H1 (cell line): Measurements from ENCODE around the gene PRMT2. TPM values are rescaled to one million over a fixed set of nuclear protein-coding genes. Genes with fewer than 3 reads are reported as not detected.
"Not testable (repeated sequence)": the region's sequence is repeated elsewhere in the genome, so short reads cannot be mapped to it uniquely, and the experiment has no call there.

Source experiments
- CTCF ChIA-PET: fragments of 300-600 bp; sonication (Branson Sonifier 250); formaldehyde crosslinking; loops from one replicate; lab custom pipeline; 2021; ENCODE audit not compliant: partially characterized antibody; lab: Charles Lee
- POLR2A ChIA-PET: fragments of 300-600 bp; sonication (Branson Sonifier 250); formaldehyde crosslinking; loops from one replicate; lab custom pipeline; 2021; ENCODE audit warnings: inconsistent platforms; ENCODE audit not compliant: partially characterized antibody; lab: Charles Lee
- DNase-seq, 2 experiments: peaks; one replicate each; pipeline versions ENCODE4 v3.0.0 to v3.0.0-alpha.2; 2010 to 2022; ENCODE audit warnings: low spot score in 2 of 2, low read depth in 1 of 2, mixed read lengths in 1 of 2
- FAIRE-seq: peaks from 2 replicates; lab custom pipeline; 2011; peaks lifted over from hg19 to GRCh38; lab: Jason Lieb, UNC
- H2AFZ ChIP-seq: 2 replicates; pipeline ENCODE4 v1.8.1; 2012; ENCODE audit warnings: low read length, inconsistent platforms
- H2AK5ac ChIP-seq: 2 replicates; pipeline ENCODE4 v1.6.1; 2013; ENCODE audit warnings: low read depth, low read length
- H2BK120ac ChIP-seq: replicated peaks from 2 replicates; pipeline ENCODE3; 2013; ENCODE audit warnings: low read depth, low read length, inconsistent platforms
- H2BK12ac ChIP-seq: 2 replicates; pipeline ENCODE4 v1.6.1; 2013; ENCODE audit warnings: low read depth, low read length
- H2BK15ac ChIP-seq: 2 replicates; pipeline ENCODE4 v1.6.1; 2013; ENCODE audit warnings: low read length
- H2BK20ac ChIP-seq: 2 replicates; pipeline ENCODE4 v1.6.1; 2013; ENCODE audit warnings: low read length
- H2BK5ac ChIP-seq: 2 replicates; pipeline ENCODE4 v1.6.1; 2013; ENCODE audit warnings: low read depth, low read length
- H3K14ac ChIP-seq: 2 replicates; pipeline ENCODE4 v1.6.1; 2013; ENCODE audit warnings: inconsistent platforms; ENCODE audit not compliant: insufficient read length
- H3K18ac ChIP-seq: 2 replicates; pipeline ENCODE4 v1.6.1; 2013; ENCODE audit warnings: low read length; ENCODE audit errors: extremely low read depth
- H3K23ac ChIP-seq: 2 replicates; pipeline ENCODE4 v1.6.1; 2013; ENCODE audit warnings: inconsistent platforms; ENCODE audit not compliant: insufficient read length
- H3K23me2 ChIP-seq: 2 replicates; pipeline ENCODE4 v1.6.1; 2013; ENCODE audit warnings: low read depth, low read length
- H3K27ac ChIP-seq: 2 replicates; pipeline ENCODE4 v1.6.1; 2011; ENCODE audit warnings: low read depth, low read length, inconsistent platforms
- H3K27me3 ChIP-seq, 4 experiments: replicated peaks in 1 of 4; 1 replicate in 1 of 4; 2 replicates in 3 of 4; pipeline versions ENCODE4 v1.6.1 to v1.8.1; 2011 to 2013; ENCODE audit warnings: low read length in 3 of 4, mild to moderate bottlenecking in 3 of 4, inconsistent platforms in 2 of 4, mixed read lengths in 2 of 4, moderate library complexity in 1 of 4; ENCODE audit not compliant: control insufficient read depth in 3 of 4, insufficient read depth in 3 of 4; ENCODE audit errors: extremely low read depth in 1 of 4
- H3K36me3 ChIP-seq, 4 experiments: 2 replicates each; pipeline versions ENCODE4 v1.6.1 to v1.8.1; 2011 to 2013; ENCODE audit warnings: mild to moderate bottlenecking in 4 of 4, low read length in 3 of 4, moderate library complexity in 2 of 4, control low read depth in 1 of 4, inconsistent platforms in 1 of 4; ENCODE audit not compliant: insufficient read depth in 4 of 4, control insufficient read depth in 2 of 4
- H3K4ac ChIP-seq: replicated peaks from 2 replicates; pipeline ENCODE3; 2013; ENCODE audit warnings: low read length, low read depth, mixed read lengths, inconsistent platforms; ENCODE audit not compliant: insufficient read length
- H3K4me1 ChIP-seq, 4 experiments: replicated peaks in 1 of 4; 1 replicate in 1 of 4; 2 replicates in 3 of 4; pipeline versions ENCODE4 v1.6.1 to v1.8.1; 2011 to 2013; ENCODE audit warnings: low read length in 3 of 4, inconsistent platforms in 2 of 4, mixed read lengths in 1 of 4; ENCODE audit not compliant: insufficient read depth in 4 of 4, control insufficient read depth in 3 of 4
- H3K4me2 ChIP-seq, 2 experiments: 2 replicates each; pipeline versions ENCODE4 v1.6.1 to v1.8.1; 2011 to 2013; ENCODE audit warnings: low read depth in 2 of 2, low read length in 2 of 2, control low read depth in 1 of 2, inconsistent platforms in 1 of 2, mild to moderate bottlenecking in 1 of 2; ENCODE audit not compliant: insufficient read depth in 1 of 2
- H3K4me3 ChIP-seq, 4 experiments: fragments of 200-600, 300-600 bp in 1 of 4; sonication (generic), shearing (Covaris generic), sonication (Bioruptor Twin) in 1 of 4; 2 replicates each; pipeline versions ENCODE4 v1.5.1 to v1.8.1; 2011 to 2016; ENCODE audit warnings: low read length in 4 of 4, low read depth in 3 of 4, control low read depth in 2 of 4, inconsistent platforms in 2 of 4, mild to moderate bottlenecking in 2 of 4, mixed read lengths in 1 of 4, moderate library complexity in 1 of 4; ENCODE audit not compliant: insufficient read depth in 2 of 4; ENCODE audit errors: extremely low read depth in 1 of 4
- H3K56ac ChIP-seq: replicated peaks from 2 replicates; pipeline ENCODE3; 2013; ENCODE audit warnings: low read depth, mild to moderate bottlenecking, mixed read lengths, low read length, inconsistent platforms; ENCODE audit not compliant: insufficient read length
- H3K79me1 ChIP-seq: 2 replicates; pipeline ENCODE4 v1.6.1; 2013; ENCODE audit warnings: low read depth, low read length, control low read depth
- H3K79me2 ChIP-seq, 2 experiments: 2 replicates each; pipeline versions ENCODE4 v1.6.1 to v1.8.1; 2012 to 2013; ENCODE audit warnings: low read length in 2 of 2, mild to moderate bottlenecking in 2 of 2, inconsistent platforms in 1 of 2; ENCODE audit not compliant: insufficient read depth in 2 of 2, control insufficient read depth in 1 of 2
- H3K9ac ChIP-seq, 4 experiments: replicated peaks in 1 of 4; 1 replicate in 1 of 4; 2 replicates in 3 of 4; pipeline versions ENCODE4 v1.6.1 to v1.8.1; 2011 to 2013; ENCODE audit warnings: low read depth in 3 of 4, low read length in 3 of 4, control low read depth in 2 of 4, mild to moderate bottlenecking in 2 of 4, moderate library complexity in 2 of 4, inconsistent platforms in 1 of 4; ENCODE audit errors: extremely low read depth in 1 of 4
- H3K9me3 ChIP-seq, 2 experiments: 2 replicates each; pipeline versions ENCODE4 v1.6.1 to v1.8.1; 2012 to 2013; ENCODE audit warnings: mild to moderate bottlenecking in 2 of 2, moderate library complexity in 2 of 2, control low read depth in 1 of 2, inconsistent platforms in 1 of 2, low read depth in 1 of 2, low read length in 1 of 2, mixed read lengths in 1 of 2; ENCODE audit not compliant: insufficient read depth in 2 of 2
- H4K20me1 ChIP-seq, 2 experiments: replicated peaks in 1 of 2; 2 replicates each; pipeline versions ENCODE3 to v1.8.1; 2011 to 2013; ENCODE audit warnings: inconsistent platforms in 2 of 2, low read length in 2 of 2, mild to moderate bottlenecking in 1 of 2; ENCODE audit not compliant: insufficient read depth in 2 of 2, control insufficient read depth in 1 of 2
- H4K5ac ChIP-seq: 2 replicates; pipeline ENCODE4 v1.6.1; 2013; ENCODE audit warnings: low read length, low read depth, mixed read lengths, inconsistent platforms; ENCODE audit not compliant: insufficient read length
- H4K8ac ChIP-seq: 2 replicates; pipeline ENCODE4 v1.8.0; 2013; ENCODE audit warnings: mild to moderate bottlenecking, moderate library complexity, low read length, inconsistent platforms; ENCODE audit not compliant: insufficient read depth; ENCODE audit errors: extremely low read depth
- H4K91ac ChIP-seq: replicated peaks from 2 replicates; pipeline ENCODE3; 2013; ENCODE audit warnings: low read length, mixed read lengths, inconsistent platforms; ENCODE audit not compliant: insufficient read length
- WGBS, 2 experiments: shearing (Covaris generic) in 1 of 2; methylation state at CpG; one replicate each; pipeline versions ENCODE4 v1.1.6 to v1.1.7; 2013 to 2015; ENCODE audit warnings: low lambda C conversion rate in 2 of 2, mixed read lengths in 2 of 2, inconsistent platforms in 1 of 2, low coverage in 1 of 2, missing lambda C conversion rate in 1 of 2; ENCODE audit not compliant: insufficient replicate concordance in 2 of 2, insufficient coverage in 1 of 2, insufficient read length in 1 of 2; ENCODE audit errors: extremely low coverage in 1 of 2, missing lambda C conversion rate in 1 of 2; 5-methylcytosine and 5-hydroxymethylcytosine counted together
- polyA plus RNA-seq, 7 experiments: library from polyadenylated mRNA; depleted of rRNA in 3 of 7; stranded (reverse) in 5 of 7; unstranded in 2 of 7; fragments of >200 nt in 5 of 7; fragments of 200-250 nt in 2 of 7; gene quantifications; 1 replicate in 5 of 7; 2 replicates in 1 of 7; 4 replicates in 1 of 7; pipeline versions ENCODE4 v1.2.1 to v1.2.3, GENCODE V29; 2011 to 2013; ENCODE audit warnings: missing spikeins in 2 of 7, mixed read lengths in 2 of 7
- total RNA-seq: library from RNA; stranded (reverse); fragmentation: NEBNext Ultra II Directional; extraction: Animal tissue kit (Norgen Biotek cat#: 25700); gene quantifications from 2 replicates; pipeline ENCODE4 v1.2.1, GENCODE V29; 2021

Gene PRMT2
- total and polyA plus RNA-seq, 2 of the 8 experiments (the other 6 are each of a cell fraction or from before 2014, with no cell fraction given), result 45.8 to 59.2 TPM

DNA sequence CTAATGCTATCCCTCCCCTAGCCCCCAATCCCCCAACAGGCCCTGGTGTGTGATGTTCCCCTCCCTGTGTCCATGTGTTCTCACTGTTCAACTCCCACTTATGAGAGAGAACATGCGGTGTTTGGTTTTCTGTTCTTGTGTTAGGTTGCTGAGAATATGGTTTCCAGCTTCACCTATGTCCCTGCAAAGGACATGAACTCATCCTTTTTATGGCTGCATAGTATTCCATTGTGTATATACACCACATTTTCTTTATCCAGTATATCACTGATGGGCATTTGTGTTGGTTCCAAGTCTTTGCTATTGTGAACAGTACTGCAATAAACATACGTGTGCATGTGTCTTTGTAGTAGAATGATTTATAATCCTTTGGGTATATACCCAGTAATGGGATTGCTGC lies 41.1 kb downstream of the PRMT2 start:
- H3K18ac ChIP-seq, H3K14ac ChIP-seq, H2BK120ac ChIP-seq, DNase-seq, H3K23ac ChIP-seq, H3K4me1 ChIP-seq, H3K79me2 ChIP-seq, FAIRE-seq, H3K9ac ChIP-seq, H4K5ac ChIP-seq, H3K36me3 ChIP-seq, H2BK20ac ChIP-seq, H3K9me3 ChIP-seq, H2BK12ac ChIP-seq, H3K27me3 ChIP-seq, H3K4ac ChIP-seq, POLR2A ChIA-PET, H4K91ac ChIP-seq, H3K4me3 ChIP-seq, H2BK15ac ChIP-seq, H2AK5ac ChIP-seq, H3K4me2 ChIP-seq, H3K27ac ChIP-seq, H2BK5ac ChIP-seq, H4K8ac ChIP-seq, H3K23me2 ChIP-seq, H2AFZ ChIP-seq, H4K20me1 ChIP-seq, H3K56ac ChIP-seq, H3K79me1 ChIP-seq: not testable (repeated sequence)
- 90% methylated on average over 2 of the region's 2 CpGs; no CpG with 5 or more reads in 1 of the 2 experiments for WGBS, 2 experiments
- CTCF ChIA-PET, result interaction anchor here (1.1 kb wide), 1 partner anchor 11 kb away, joined by 3 read pairs; no protein-coding TSS in a partner anchor

GRCh38 chr21:46681593-46681992 lies 46.1 kb downstream of the PRMT2 start:
- H3K4me2 ChIP-seq, H3K4me3 ChIP-seq, H3K23ac ChIP-seq, H3K36me3 ChIP-seq, H4K20me1 ChIP-seq, H3K27me3 ChIP-seq, H2AK5ac ChIP-seq, H4K91ac ChIP-seq, H3K27ac ChIP-seq, H2BK15ac ChIP-seq, H3K79me2 ChIP-seq, H3K14ac ChIP-seq, H3K9ac ChIP-seq, H3K23me2 ChIP-seq, POLR2A ChIA-PET, H2BK12ac ChIP-seq, H3K4me1 ChIP-seq, H2AFZ ChIP-seq, FAIRE-seq, H3K4ac ChIP-seq, DNase-seq, H3K79me1 ChIP-seq, H4K8ac ChIP-seq, H3K9me3 ChIP-seq, H3K18ac ChIP-seq, H2BK5ac ChIP-seq, H3K56ac ChIP-seq, H2BK120ac ChIP-seq, H4K5ac ChIP-seq, H2BK20ac ChIP-seq: not testable (repeated sequence)
- WGBS, 2 experiments, result 94% methylated on average over 5 of the region's 5 CpGs; no CpG with 5 or more reads in 1 of the 2 experiments
- CTCF ChIA-PET, result interaction anchor here (1.0 kb wide), 1 partner anchor 20 kb away, joined by 4 read pairs; no protein-coding TSS in a partner anchor
